HCT116 (cell line): ENCODE measurements around the gene CUL4A. TPM values are rescaled to one million over a fixed set of nuclear protein-coding genes. Genes with fewer than 3 reads are reported as not detected.

Experiments
- ATAC-seq: fragments of 200-7000 bp; cut with Tn5 transposase; 2 replicates; pipeline ENCODE4 v1.9.1; 2020; ENCODE audit warnings: mild to moderate bottlenecking, moderate library complexity
- BruUV-seq: library from RNA; stranded (reverse); fragments of 400-500 nt; replicated peaks from 2 replicates; lab custom pipeline; 2021; lab: Mats Ljungman, UMichigan
- CTCF ChIA-PET: fragments of 300-600 bp; sonication (Branson Sonifier 250); formaldehyde crosslinking; loops from one replicate; lab custom pipeline; 2021; ENCODE audit warnings: antibody characterized with exemption; lab: Charles Lee
- POLR2A ChIA-PET: fragments of 300-600, 350-600 bp; sonication (Branson Sonifier 250); formaldehyde crosslinking; loops from one replicate; lab custom pipeline; 2021; ENCODE audit warnings: antibody characterized with exemption; lab: Charles Lee
- RAD21 ChIA-PET, 2 experiments: fragments of 300-600 bp; sonication (Branson Sonifier 250); formaldehyde crosslinking; loops; one replicate each; lab custom pipeline; 2023; ENCODE audit warnings: low total read pairs in 2 of 2; ENCODE audit not compliant: uncharacterized antibody in 2 of 2, unreplicated experiment in 2 of 2, low non-redundant PET in 1 of 2; lab: Charles Lee
- DNase-seq: peaks from one replicate; pipeline ENCODE4 v3.0.0-alpha.2; 2010; ENCODE audit warnings: low read depth, low spot score
- H2AFZ ChIP-seq: fragments of 200-600 bp; shearing (Covaris generic), sonication (generic); 2 replicates; pipeline ENCODE4 v1.6.1; 2017; ENCODE audit warnings: low read depth, mixed run types, mixed read lengths, antibody characterized with exemption, low read length; ENCODE audit not compliant: poor library complexity, severe bottlenecking
- H3K27ac ChIP-seq: 2 replicates; pipeline ENCODE4 v1.5.1; 2012; ENCODE audit warnings: low read depth, low read length
- H3K27me3 ChIP-seq: fragments of 200-600 bp; sonication (generic); 2 replicates; pipeline ENCODE4 v1.6.1; 2016; ENCODE audit warnings: mixed run types, low read length, mixed read lengths; ENCODE audit not compliant: insufficient read depth
- H3K36me3 ChIP-seq, 2 experiments: fragments of 200-500 bp in 1 of 2; fragments of 200-600 bp in 1 of 2; sonication (Bioruptor generic) in 1 of 2; sonication (generic) in 1 of 2; 2 replicates each; pipeline versions ENCODE4 v1.5.1 to v1.6.1; 2014 to 2016; ENCODE audit warnings: low read length in 2 of 2, inconsistent platforms in 1 of 2, mixed read lengths in 1 of 2, mixed run types in 1 of 2; ENCODE audit not compliant: insufficient read depth in 2 of 2, control insufficient read depth in 1 of 2
- H3K4me1 ChIP-seq, 2 experiments: fragments of 200-600 bp in 1 of 2; sonication (generic) in 1 of 2; 2 replicates each; pipeline versions ENCODE4 v1.5.1 to v1.6.1; 2012 to 2017; ENCODE audit warnings: low read length in 2 of 2, inconsistent platforms in 1 of 2, mild to moderate bottlenecking in 1 of 2, mixed read lengths in 1 of 2, mixed run types in 1 of 2, moderate library complexity in 1 of 2; ENCODE audit not compliant: insufficient read depth in 2 of 2, control insufficient read depth in 1 of 2
- H3K4me2 ChIP-seq: fragments of 200-600 bp; sonication (generic); 2 replicates; pipeline ENCODE4 v1.6.1; 2017; ENCODE audit warnings: mixed run types, low read length, mixed read lengths
- H3K4me3 ChIP-seq, 2 experiments: fragments of 200-600 bp in 1 of 2; sonication (generic) in 1 of 2; replicated peaks in 1 of 2; 2 replicates each; pipeline ENCODE4 v1.5.1; 2011 to 2016; ENCODE audit warnings: low read length in 2 of 2, control low read depth in 1 of 2, low read depth in 1 of 2, mild to moderate bottlenecking in 1 of 2, mixed read lengths in 1 of 2, mixed run types in 1 of 2
- H3K79me2 ChIP-seq: fragments of 200-600 bp; sonication (generic); 2 replicates; pipeline ENCODE4 v1.6.1; 2017; ENCODE audit warnings: mild to moderate bottlenecking, mixed run types, low read length, moderate library complexity, mixed read lengths; ENCODE audit not compliant: insufficient read depth
- H3K9ac ChIP-seq: fragments of 200-600 bp; sonication (generic); 2 replicates; pipeline ENCODE4 v1.6.1; 2016; ENCODE audit warnings: low read length, mixed read lengths
- H3K9me2 ChIP-seq: fragments of 200-600 bp; sonication (generic), shearing (Covaris generic); 2 replicates; pipeline ENCODE4 v1.6.1; 2017; ENCODE audit warnings: mixed run types, mild to moderate bottlenecking, moderate library complexity; ENCODE audit not compliant: insufficient read depth
- H3K9me3 ChIP-seq, 2 experiments: fragments of 200-500 bp in 1 of 2; fragments of 200-600 bp in 1 of 2; sonication (Bioruptor generic) in 1 of 2; sonication (generic) in 1 of 2; 2 replicates each; pipeline ENCODE4 v1.6.1; 2014 to 2017; ENCODE audit warnings: low read length in 2 of 2, mixed read lengths in 2 of 2, inconsistent platforms in 1 of 2, low read depth in 1 of 2, mild to moderate bottlenecking in 1 of 2, mixed run types in 1 of 2, moderate library complexity in 1 of 2; ENCODE audit not compliant: control insufficient read depth in 1 of 2, insufficient read depth in 1 of 2
- H4K20me1 ChIP-seq: fragments of 200-600 bp; sonication (generic), shearing (Covaris generic); 2 replicates; pipeline ENCODE4 v1.6.1; 2017; ENCODE audit warnings: mixed run types, mild to moderate bottlenecking, moderate library complexity; ENCODE audit not compliant: insufficient read depth
- ATF3 ChIP-seq: IDR thresholded peaks from 2 replicates; pipeline ENCODE4 v1.6.1; 2012
- EGR1 ChIP-seq: IDR thresholded peaks from 2 replicates; pipeline ENCODE4 v1.6.1; 2012; ENCODE audit warnings: low read depth
- ELF1 ChIP-seq: IDR thresholded peaks from 2 replicates; pipeline ENCODE4 v1.6.1; 2012; ENCODE audit warnings: low read depth, borderline replicate concordance
- EZH2phosphoT487 ChIP-seq: fragments of 200-600 bp; IDR thresholded peaks from 2 replicates; pipeline ENCODE4 v1.6.1; 2018; ENCODE audit warnings: antibody characterized with exemption, borderline replicate concordance
- JUND ChIP-seq: IDR thresholded peaks from 2 replicates; pipeline ENCODE4 v1.6.1; 2012
- MAX ChIP-seq: IDR thresholded peaks from 2 replicates; pipeline ENCODE4 v1.6.1; 2012
- SP1 ChIP-seq: IDR thresholded peaks from 2 replicates; pipeline ENCODE4 v1.6.1; 2012; ENCODE audit warnings: low read depth
- SRF ChIP-seq: IDR thresholded peaks from 2 replicates; pipeline ENCODE4 v1.6.1; 2012; ENCODE audit warnings: low read depth
- YY1 ChIP-seq: IDR thresholded peaks from 2 replicates; pipeline ENCODE4 v1.6.1; 2011; ENCODE audit warnings: low read length, low read depth, moderate library complexity, mild to moderate bottlenecking; ENCODE audit not compliant: insufficient replicate concordance; ENCODE audit errors: extremely low read depth
- ZFX ChIP-seq: fragments of 450-650 bp; IDR thresholded peaks from 2 replicates; pipeline ENCODE4 v1.6.1; 2017
- intact Hi-C: fragments of 100-400 bp; cut with micrococcal nuclease; formaldehyde crosslinking; loops from 2 replicates; pipeline ENCODE4 v1.10.0; 2022
- total RNA-seq: library from RNA; stranded (reverse); gene quantifications from one replicate; pipeline ENCODE4 v1.2.1, GENCODE V29; 2021; ENCODE audit not compliant: unreplicated experiment

Gene CUL4A
- total RNA-seq, 1 experiment from 2014 or later = 76.5 TPM

GRCh38 chr13:113190181-113190580 is 19.2 kb upstream of the CUL4A start:
- Histone ChIP-seq H2AFZ (no peak overlapping the region), H3K4me3 (no peak overlapping the region), H3K9ac (no peak overlapping the region), H3K36me3 (peaks cover 30 to 63% of the 10 kb centered on the region in 2 experiments), H3K4me1 (peaks cover 21 to 30% of the 10 kb centered on the region in 2 experiments), H3K9me2 (no peaks in the 10 kb centered on the region), H3K9me3 (no peaks in the 10 kb centered on the region), H3K27ac (no peak overlapping the region), H3K4me2 (no peak overlapping the region), H4K20me1 (no peaks in the 10 kb centered on the region; the same call in 1 of the 2 replicates), H3K79me2 (peaks cover 33% of the 10 kb centered on the region), H3K27me3 (no peaks in the 10 kb centered on the region)
- BruUV-seq = no TSS peak
- no peak for ATAC-seq
- intact Hi-C loops = no loop called here
- ChIA-PET CTCF (no interaction called here), POLR2A (no interaction called here), RAD21 (no interaction called here)
- DNase-seq = no peak
- TF ChIP-seq ZFX = no peak

GRCh38 chr13:113192279-113192678 is 17.1 kb upstream of the CUL4A start:
- Histone ChIP-seq H3K27me3 (no peaks in the 10 kb centered on the region), H4K20me1 (no peaks in the 10 kb centered on the region; the same call in 1 of the 2 replicates), H2AFZ (no peak overlapping the region), H3K79me2 (peaks cover 22% of the 10 kb centered on the region), H3K4me3 (no peak overlapping the region), H3K9me2 (no peaks in the 10 kb centered on the region), H3K36me3 (peaks cover 43 to 77% of the 10 kb centered on the region in 2 experiments), H3K9me3 (no peaks in the 10 kb centered on the region), H3K27ac (no peak overlapping the region), H3K4me1 (peaks cover 11 to 17% of the 10 kb centered on the region in 2 experiments), H3K4me2 (no peak overlapping the region), H3K9ac (no peak overlapping the region)
- POLR2A ChIA-PET = no interaction called here
- CTCF ChIA-PET = no interaction called here
- RAD21 ChIA-PET = no interaction called here
- BruUV-seq = no TSS peak
- ATAC-seq (no peak), DNase-seq (no peak)
- intact Hi-C loops = no loop called here
- no peak for TF ChIP-seq SP1
- TF ChIP-seq EGR1 = no peak
- no peak for TF ChIP-seq MAX
- TF ChIP-seq YY1 = no peak
- no peak for TF ChIP-seq ATF3
- TF ChIP-seq EZH2phosphoT487 = no peak
- no peak for TF ChIP-seq SRF
- no peak for TF ChIP-seq ELF1
- no peak for TF ChIP-seq JUND
